Activated B cell treated with CpG ODN at 0.5 μM for 24 hours (primary cell): Measurements from ENCODE around the gene IL1RAPL1. TPM values are rescaled to one million over a fixed set of nuclear protein-coding genes. Genes with fewer than 3 reads are reported as not detected.

Experiments
- ATAC-seq: fragments of 200-7000 bp; cut with Tn5 transposase; one replicate; pipeline ENCODE4 v1.10.0; 2021; ENCODE audit warnings: low read depth, mild to moderate bottlenecking, moderate library complexity
- CTCF ChIA-PET: fragments of 350-600 bp; sonication (Branson Sonifier 250); formaldehyde crosslinking; loops from one replicate; lab custom pipeline; 2021; ENCODE audit warnings: antibody characterized with exemption; lab: Charles Lee
- POLR2A ChIA-PET: fragments of 350-600 bp; sonication (Branson Sonifier 250); formaldehyde crosslinking; loops from one replicate; lab custom pipeline; 2021; ENCODE audit warnings: antibody characterized with exemption; lab: Charles Lee
- DNase-seq: peaks from one replicate; pipeline ENCODE4 v3.0.0; 2022
- H3K27ac Mint-ChIP-seq: one replicate; pipeline ENCODE4 v1.8.0; 2020; ENCODE audit warnings: mixed read lengths
- H3K27me3 Mint-ChIP-seq: one replicate; pipeline ENCODE4 v1.8.0; 2021; ENCODE audit warnings: mixed read lengths
- H3K36me3 Mint-ChIP-seq: one replicate; pipeline ENCODE4 v1.8.0; 2021; ENCODE audit warnings: low read depth, mixed read lengths
- H3K4me1 Mint-ChIP-seq: one replicate; pipeline ENCODE4 v1.8.0; 2021; ENCODE audit warnings: mixed read lengths
- H3K4me3 Mint-ChIP-seq: one replicate; pipeline ENCODE4 v1.8.0; 2020; ENCODE audit warnings: mild to moderate bottlenecking, mixed read lengths
- H3K9me3 Mint-ChIP-seq: one replicate; pipeline ENCODE4 v1.8.0; 2020; ENCODE audit warnings: mixed read lengths
- CTCF ChIP-seq: fragments of 200-600 bp; IDR thresholded peaks from one replicate; pipeline ENCODE4 v1.8.0; 2022; ENCODE audit warnings: antibody characterized with exemption, mild to moderate bottlenecking
- intact Hi-C: fragments of 100-400 bp; cut with micrococcal nuclease; formaldehyde crosslinking; loops from one replicate; pipeline ENCODE4 v1.15.1; 2024
- total RNA-seq: library from RNA; stranded (reverse); gene quantifications from 2 replicates; pipeline ENCODE4 v1.2.3, GENCODE V29; 2022

Gene IL1RAPL1
- total RNA-seq, 1 donor from 2014 or later: not detected

- no peak for ATAC-seq
- ChIA-PET POLR2A (no interaction called here), CTCF (no interaction called here)
- H3K27me3 Mint-ChIP-seq: no peaks in the 10 kb centered on the region
- H3K4me1 Mint-ChIP-seq: no peaks in the 10 kb centered on the region
- no peak for TF ChIP-seq CTCF
- no peak overlapping the region for H3K27ac Mint-ChIP-seq
- H3K36me3 Mint-ChIP-seq: no peaks in the 10 kb centered on the region
- no peak for DNase-seq
- H3K4me3 Mint-ChIP-seq: no peak overlapping the region
- H3K9me3 Mint-ChIP-seq: peaks cover 3% of the 10 kb centered on the region
- intact Hi-C loops: no loop called here
Measured at GRCh38 chrX:29867971-29868370, 1280.7 kb downstream of the IL1RAPL1 start.

DNA sequence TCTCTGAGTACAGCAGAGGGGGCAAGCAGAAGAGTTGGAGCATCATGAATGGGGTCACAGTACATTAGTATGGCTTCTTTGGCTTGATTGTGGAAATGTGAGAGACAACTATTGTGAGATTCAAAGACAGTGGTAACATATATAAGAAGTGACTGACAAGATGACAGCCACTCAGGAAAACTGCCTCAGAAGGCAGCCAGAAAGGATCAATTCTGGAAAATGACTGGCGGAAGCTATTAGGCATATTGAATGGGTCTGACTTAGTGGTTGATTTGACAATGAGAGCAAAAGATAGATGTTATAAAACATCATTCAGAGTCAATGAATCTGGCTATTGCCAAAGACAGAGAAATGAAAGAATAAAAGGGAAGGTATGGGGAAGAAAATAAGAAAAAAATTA is 1282.6 kb downstream of the IL1RAPL1 start:
- intact Hi-C loops: no loop called here
- H3K27ac Mint-ChIP-seq: no peak overlapping the region
- CTCF ChIA-PET: no interaction called here
- TF ChIP-seq CTCF: no peak
- DNase-seq: no peak
- no peak for ATAC-seq
- peaks cover 3% of the 10 kb centered on the region for H3K9me3 Mint-ChIP-seq
- H3K4me1 Mint-ChIP-seq: no peaks in the 10 kb centered on the region
- no peaks in the 10 kb centered on the region for H3K36me3 Mint-ChIP-seq
- no peaks in the 10 kb centered on the region for H3K27me3 Mint-ChIP-seq
- POLR2A ChIA-PET: no interaction called here
- H3K4me3 Mint-ChIP-seq: no peak overlapping the region

- Mint-ChIP-seq H3K4me1 (no peaks in the 10 kb centered on the region), H3K4me3 (no peak overlapping the region), H3K27ac (no peak overlapping the region), H3K9me3 (peaks cover 3% of the 10 kb centered on the region), H3K36me3 (no peaks in the 10 kb centered on the region), H3K27me3 (no peaks in the 10 kb centered on the region)
- no peak for TF ChIP-seq CTCF
- DNase-seq: no peak
- intact Hi-C loops: no loop called here
- ATAC-seq: no peak
- ChIA-PET POLR2A (no interaction called here), CTCF (no interaction called here)
Measured at GRCh38 chrX:29870608-29871007, 1283.4 kb downstream of the IL1RAPL1 start.

DNA sequence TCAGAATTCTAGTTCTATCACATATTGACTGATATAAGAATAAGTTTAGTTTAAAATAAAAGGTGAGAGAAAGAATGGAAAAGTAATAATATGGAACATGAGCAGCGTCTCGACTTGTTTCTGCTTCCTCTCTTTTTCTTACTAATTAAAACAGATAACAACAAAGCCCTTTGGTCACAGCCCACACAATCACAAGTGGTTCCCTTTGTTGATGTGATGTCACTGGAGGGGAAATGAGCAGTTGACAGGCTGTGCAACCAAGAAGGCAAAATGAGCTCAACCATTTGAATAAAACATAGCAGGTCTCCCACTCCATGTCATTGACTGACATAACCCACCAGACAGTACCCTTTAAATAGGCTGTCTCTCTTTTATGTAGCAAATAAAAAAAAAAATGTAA is 1285.6 kb downstream of the IL1RAPL1 start:
- DNase-seq (no peak), ATAC-seq (no peak)
- no peaks in the 10 kb centered on the region for H3K36me3 Mint-ChIP-seq
- H3K4me1 Mint-ChIP-seq: no peaks in the 10 kb centered on the region
- ChIA-PET CTCF (no interaction called here), POLR2A (no interaction called here)
- peaks cover 3% of the 10 kb centered on the region for H3K9me3 Mint-ChIP-seq
- H3K4me3 Mint-ChIP-seq: no peak overlapping the region
- H3K27ac Mint-ChIP-seq: no peak overlapping the region
- intact Hi-C loops: no loop called here
- no peak for TF ChIP-seq CTCF
- no peaks in the 10 kb centered on the region for H3K27me3 Mint-ChIP-seq

DNA sequence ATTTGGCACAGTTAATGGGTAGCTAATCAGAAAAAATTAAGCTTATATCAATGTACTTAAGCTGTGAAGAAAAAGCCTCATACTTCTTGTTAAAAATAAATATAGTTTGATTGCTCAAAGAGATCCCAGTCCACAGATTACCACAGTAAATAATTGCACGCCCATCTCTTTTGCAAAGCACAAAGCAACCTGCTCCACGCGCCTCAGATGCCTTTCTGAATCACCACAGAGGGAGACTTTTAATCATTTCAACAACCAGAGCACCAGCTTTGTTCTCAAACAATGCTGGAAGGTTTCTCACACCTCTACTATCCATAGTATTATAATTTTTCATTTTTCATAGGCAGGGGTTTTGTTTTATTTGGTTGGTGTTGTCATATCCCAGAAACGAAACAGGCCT is 1289.5 kb downstream of the IL1RAPL1 start:
- Mint-ChIP-seq H3K27ac (no peak overlapping the region), H3K27me3 (no peaks in the 10 kb centered on the region), H3K9me3 (no peaks in the 10 kb centered on the region), H3K4me3 (no peak overlapping the region), H3K4me1 (no peaks in the 10 kb centered on the region), H3K36me3 (no peaks in the 10 kb centered on the region)
- DNase-seq: no peak
- no peak for TF ChIP-seq CTCF
- ChIA-PET CTCF (no interaction called here), POLR2A (no interaction called here)
- no peak for ATAC-seq
- intact Hi-C loops: no loop called here
